ENCODE measurements around the gene SLC25A21.
"Not testable (repeated sequence)": the region's sequence is repeated elsewhere in the genome, so short reads cannot be mapped to it uniquely, and the experiment has no call there.

SLC25A21 gene

GRCh38 chr14:36863271-36863670, 309.1 kb downstream of the SLC25A21 start:
- no peak for DNase-seq (ENCODE audit: low spot score)

GRCh38 chr14:36862237-36862636, 310.2 kb downstream of the SLC25A21 start:
- not testable (repeated sequence) for DNase-seq (ENCODE audit: low spot score)

- no peak for DNase-seq (ENCODE audit: low spot score)
These were observed 311.6 kb downstream of the SLC25A21 start for GRCh38 chr14:36860831-36861230.

- no peak for DNase-seq (ENCODE audit: low spot score)
These were observed 313.3 kb downstream of the SLC25A21 start for GRCh38 chr14:36859119-36859518.

GRCh38 chr14:36857842-36858445, 314.5 kb downstream of the SLC25A21 start:
- DNase-seq (ENCODE audit: low spot score) = no peak

- no peak for DNase-seq (ENCODE audit: low spot score)
These were observed 315.3 kb downstream of the SLC25A21 start for GRCh38 chr14:36857136-36857535.

- DNase-seq (ENCODE audit: low spot score) = no peak
These were observed 316.1 kb downstream of the SLC25A21 start for GRCh38 chr14:36856095-36856878.

- DNase-seq (ENCODE audit: low spot score) = no peak
These were observed 317.0 kb downstream of the SLC25A21 start for GRCh38 chr14:36855396-36855795.

GRCh38 chr14:36852981-36853691, 319.3 kb downstream of the SLC25A21 start:
- DNase-seq (ENCODE audit: low spot score) = no peak

- no peak for DNase-seq (ENCODE audit: low spot score)
These were observed 324.2 kb downstream of the SLC25A21 start for GRCh38 chr14:36848213-36848612.

- DNase-seq (ENCODE audit: low spot score) = no peak
These were observed 325.0 kb downstream of the SLC25A21 start for GRCh38 chr14:36847366-36847765.

- no peak for DNase-seq (ENCODE audit: low spot score)
These were observed 326.9 kb downstream of the SLC25A21 start for GRCh38 chr14:36845356-36846012.

GRCh38 chr14:36844443-36845195, 327.8 kb downstream of the SLC25A21 start:
- no peak for DNase-seq (ENCODE audit: low spot score)

- no peak for DNase-seq (ENCODE audit: low spot score)
These were observed 329.0 kb downstream of the SLC25A21 start for GRCh38 chr14:36843410-36843809.

GRCh38 chr14:36835128-36835527, 337.3 kb downstream of the SLC25A21 start:
- DNase-seq (ENCODE audit: low spot score) = no peak

GRCh38 chr14:36834293-36834692, 338.1 kb downstream of the SLC25A21 start:
- no peak for DNase-seq (ENCODE audit: low spot score)

- no peak for DNase-seq (ENCODE audit: low spot score)
These were observed 342.9 kb downstream of the SLC25A21 start for GRCh38 chr14:36829547-36829946.

- DNase-seq (ENCODE audit: low spot score) = no peak
These were observed 344.5 kb downstream of the SLC25A21 start for GRCh38 chr14:36827861-36828260.

GRCh38 chr14:36826614-36827013, 345.8 kb downstream of the SLC25A21 start:
- DNase-seq (ENCODE audit: low spot score) = no peak

- no peak for DNase-seq (ENCODE audit: low spot score)
These were observed 347.6 kb downstream of the SLC25A21 start for GRCh38 chr14:36824854-36825253.

- no peak for DNase-seq (ENCODE audit: low spot score)
These were observed 348.8 kb downstream of the SLC25A21 start for GRCh38 chr14:36823651-36824050.

- no peak for DNase-seq (ENCODE audit: low spot score)
These were observed 349.7 kb downstream of the SLC25A21 start for GRCh38 chr14:36822685-36823084.

Data from pons (tissue), 1 donor.